Measurements from ENCODE around the gene ATP23.
A peak's percentile ranks its signal among the peaks of the same experiment; 100 is the strongest.

ATP23 gene, protein sequence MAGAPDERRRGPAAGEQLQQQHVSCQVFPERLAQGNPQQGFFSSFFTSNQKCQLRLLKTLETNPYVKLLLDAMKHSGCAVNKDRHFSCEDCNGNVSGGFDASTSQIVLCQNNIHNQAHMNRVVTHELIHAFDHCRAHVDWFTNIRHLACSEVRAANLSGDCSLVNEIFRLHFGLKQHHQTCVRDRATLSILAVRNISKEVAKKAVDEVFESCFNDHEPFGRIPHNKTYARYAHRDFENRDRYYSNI

GRCh38 chr12:57941165-57941894, at the start of gene ATP23:
Gene ATP23, plus strand, starts transcription at chr12:57941567. Its CDS starts 135 bp downstream, at chr12:57941702.
- FAIRE-seq: no peak

DNA sequence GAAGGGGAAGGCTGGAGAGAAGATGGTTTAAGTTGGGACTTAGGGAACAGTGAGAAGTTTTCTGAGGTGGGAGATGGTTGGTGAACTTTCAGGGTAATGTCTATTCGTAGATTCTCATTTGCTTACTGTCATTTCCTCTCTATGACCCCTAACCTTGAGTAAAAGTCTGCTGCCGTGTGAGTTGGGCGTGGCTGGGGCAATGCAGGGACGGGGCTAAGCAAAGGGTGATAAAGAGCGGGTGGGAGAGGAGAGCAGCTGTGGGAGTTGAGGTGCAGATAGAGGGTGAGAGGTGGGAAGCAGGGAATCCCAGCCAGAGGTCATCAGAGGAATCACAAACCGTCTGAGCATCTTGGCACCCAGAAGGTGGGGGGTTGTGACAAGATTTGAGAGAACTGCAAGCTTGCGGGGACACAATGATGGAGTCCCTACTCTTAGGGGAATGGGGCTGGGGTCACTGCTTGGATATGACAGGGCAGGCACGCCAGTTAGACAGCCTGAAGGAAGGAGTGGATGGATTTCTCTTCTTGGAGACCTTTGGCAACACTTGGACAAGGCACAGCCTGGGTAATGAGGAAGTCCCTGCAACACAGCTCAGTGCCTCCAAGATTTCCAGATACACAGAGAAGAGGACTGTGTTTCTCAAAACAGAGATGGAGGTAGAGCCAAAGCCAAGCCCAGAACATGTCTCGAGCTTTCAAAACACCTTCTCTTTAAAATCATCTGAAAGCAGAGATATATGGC, 49.0 kb upstream of the ATP23 start:
- no peak for FAIRE-seq

GRCh38 chr12:57893431-57894353, 47.7 kb upstream of the ATP23 start:
- no peak for FAIRE-seq

GRCh38 chr12:57894399-57895292, 46.7 kb upstream of the ATP23 start:
- FAIRE-seq: no peak

GRCh38 chr12:57895389-57896114, 45.8 kb upstream of the ATP23 start:
- FAIRE-seq: no peak

DNA sequence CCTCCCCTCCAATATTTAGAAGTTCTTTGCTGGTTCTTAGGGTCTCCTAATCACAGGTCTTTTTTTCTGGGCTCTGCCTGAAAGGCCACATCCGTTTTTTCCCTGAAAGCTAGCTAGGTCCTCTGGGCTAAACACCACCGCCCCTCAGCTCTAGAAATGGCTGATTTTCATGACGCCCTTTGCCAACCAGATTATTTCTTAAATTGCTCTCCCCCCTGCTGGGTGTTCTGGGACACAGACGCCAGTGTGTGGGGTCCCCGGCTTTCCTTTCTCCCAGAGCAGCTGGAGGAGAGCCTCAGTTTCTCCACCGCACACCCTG, 45.3 kb upstream of the ATP23 start:
- FAIRE-seq: no peak

GRCh38 chr12:57896434-57897201, 44.7 kb upstream of the ATP23 start:
- FAIRE-seq: no peak

DNA sequence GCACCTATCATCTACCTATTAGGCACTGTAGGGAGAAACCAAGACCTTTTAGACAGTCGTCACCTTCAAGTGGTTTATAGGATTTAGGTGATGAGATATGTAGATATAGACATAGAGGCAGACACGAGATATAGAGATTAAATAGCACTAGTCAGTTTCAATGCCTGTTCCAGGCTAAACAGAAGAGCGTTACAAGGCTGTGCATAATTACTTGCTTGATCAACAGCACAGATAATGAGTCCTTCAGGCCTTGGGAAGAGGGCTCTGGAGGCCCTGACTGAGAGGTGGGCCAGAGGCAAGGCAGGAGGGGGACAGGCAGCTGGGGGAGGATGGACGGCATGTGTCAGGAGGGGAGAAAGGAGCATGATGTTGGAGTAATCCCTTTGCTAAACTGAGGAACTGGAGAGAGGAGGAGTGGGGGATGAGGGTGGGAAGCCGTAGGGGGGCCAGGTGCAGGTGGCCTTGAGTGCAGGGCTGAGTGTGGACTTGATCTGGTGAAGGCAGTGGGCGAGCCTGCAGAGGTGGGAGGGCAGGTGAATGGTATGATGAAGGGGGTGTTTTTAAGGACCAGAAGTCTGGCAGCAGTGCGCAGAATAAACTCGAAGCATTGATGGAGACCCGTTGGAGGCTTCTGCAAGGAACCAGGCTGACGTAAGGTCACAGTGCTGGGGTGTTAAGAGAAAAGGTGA, 43.9 kb upstream of the ATP23 start:
- no peak for FAIRE-seq

- FAIRE-seq: no peak
Measured at GRCh38 chr12:57898308-57898970, 42.9 kb upstream of the ATP23 start.

DNA sequence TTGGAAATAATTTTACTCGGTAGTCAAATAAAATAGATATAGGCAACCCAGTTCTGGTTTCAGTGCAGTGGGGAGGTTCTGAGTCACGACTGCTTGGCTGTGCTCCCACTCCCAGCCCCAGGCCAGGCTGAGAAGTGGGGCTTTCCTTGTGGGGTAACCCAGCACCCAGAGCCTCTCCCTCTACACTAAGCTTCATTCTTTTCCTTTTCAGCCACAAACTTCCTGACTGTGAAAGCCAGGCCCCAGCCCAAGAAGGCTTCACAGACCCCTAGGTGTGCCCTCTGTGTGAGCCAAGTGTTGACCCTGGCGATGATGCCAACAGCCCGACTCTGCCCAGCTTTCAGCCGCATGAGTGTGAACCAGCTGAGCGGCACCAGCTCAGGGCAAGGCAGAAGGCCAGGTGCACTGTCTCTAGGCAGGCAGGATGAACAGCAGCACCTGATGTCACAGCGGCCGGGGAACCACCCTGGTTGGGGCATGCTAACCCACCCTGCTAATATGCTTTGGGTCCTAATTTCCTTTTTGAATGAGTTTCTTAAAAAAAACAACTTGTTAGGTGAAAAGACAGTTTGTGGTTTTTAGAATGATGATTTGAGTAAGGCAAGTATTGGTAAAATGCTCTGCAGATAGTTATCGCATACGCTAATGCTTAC, 42.2 kb upstream of the ATP23 start:
- FAIRE-seq: no peak

GRCh38 chr12:57902478-57902969, 38.8 kb upstream of the ATP23 start:
- FAIRE-seq: no peak

DNA sequence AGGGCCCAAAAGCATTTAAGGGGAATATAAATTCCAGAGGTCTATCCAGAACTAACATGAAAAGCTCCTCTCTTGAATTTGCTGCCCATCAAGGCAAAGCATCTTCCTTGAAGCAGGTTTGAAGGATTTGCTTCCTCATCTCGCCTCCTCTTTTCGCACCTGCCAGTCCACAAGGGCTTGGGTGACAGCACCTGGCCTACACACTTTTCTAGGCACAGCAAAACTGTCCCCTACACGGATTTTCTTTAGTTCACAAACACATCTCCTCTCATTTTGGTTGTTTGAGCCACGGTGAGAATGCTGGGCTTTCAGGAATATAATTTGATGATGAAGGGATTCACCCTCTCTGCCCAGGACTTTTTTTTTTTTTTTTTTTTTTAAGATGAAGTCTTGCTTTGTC, 36.9 kb upstream of the ATP23 start:
- no peak for FAIRE-seq

DNA sequence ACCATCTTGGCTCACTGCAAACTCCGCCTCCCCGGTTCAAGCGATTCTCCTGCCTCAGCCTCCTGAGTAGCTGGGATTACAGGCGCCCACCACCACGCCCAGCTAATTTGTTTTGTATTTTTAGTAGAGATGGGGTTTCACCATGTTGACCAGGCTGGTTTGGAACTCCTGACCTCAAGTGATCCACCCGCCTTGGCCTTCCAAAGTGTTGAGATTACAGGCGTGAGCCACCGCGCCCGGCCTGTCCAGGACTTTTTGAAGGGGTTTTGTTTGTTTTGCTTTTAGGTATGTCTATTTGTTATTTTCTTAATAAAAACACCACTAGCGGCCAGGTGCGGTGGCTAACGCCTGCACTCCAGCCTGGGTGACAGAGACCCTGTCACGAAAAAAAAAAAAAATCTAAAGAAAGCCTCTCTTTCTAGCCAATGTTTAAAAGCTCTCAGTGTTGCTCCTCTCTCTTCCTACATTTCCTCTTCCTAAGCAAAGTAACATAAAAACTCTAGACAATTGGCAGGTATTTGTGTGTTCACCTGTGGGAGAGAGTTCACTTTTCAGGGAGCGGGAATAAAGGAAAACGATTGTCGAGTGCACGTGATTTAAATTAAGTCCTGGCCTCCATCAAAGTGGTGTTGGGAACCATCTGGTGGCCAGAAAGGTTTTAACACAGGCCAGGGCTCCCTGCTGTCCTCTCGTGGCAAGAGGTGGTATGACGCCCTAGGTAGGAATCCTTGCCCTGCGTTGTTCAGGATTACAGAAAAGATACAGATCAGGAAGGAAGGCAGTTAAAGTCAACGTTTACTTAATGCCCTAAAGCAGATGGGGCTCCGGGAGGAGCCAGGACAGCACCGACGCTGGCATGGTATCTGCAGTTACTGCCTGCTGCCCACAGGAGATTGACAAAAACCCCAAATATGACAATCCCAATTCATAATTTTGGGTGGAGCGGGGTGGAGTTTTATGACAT, 36.2 kb upstream of the ATP23 start:
- peak; percentile 85 for FAIRE-seq

DNA sequence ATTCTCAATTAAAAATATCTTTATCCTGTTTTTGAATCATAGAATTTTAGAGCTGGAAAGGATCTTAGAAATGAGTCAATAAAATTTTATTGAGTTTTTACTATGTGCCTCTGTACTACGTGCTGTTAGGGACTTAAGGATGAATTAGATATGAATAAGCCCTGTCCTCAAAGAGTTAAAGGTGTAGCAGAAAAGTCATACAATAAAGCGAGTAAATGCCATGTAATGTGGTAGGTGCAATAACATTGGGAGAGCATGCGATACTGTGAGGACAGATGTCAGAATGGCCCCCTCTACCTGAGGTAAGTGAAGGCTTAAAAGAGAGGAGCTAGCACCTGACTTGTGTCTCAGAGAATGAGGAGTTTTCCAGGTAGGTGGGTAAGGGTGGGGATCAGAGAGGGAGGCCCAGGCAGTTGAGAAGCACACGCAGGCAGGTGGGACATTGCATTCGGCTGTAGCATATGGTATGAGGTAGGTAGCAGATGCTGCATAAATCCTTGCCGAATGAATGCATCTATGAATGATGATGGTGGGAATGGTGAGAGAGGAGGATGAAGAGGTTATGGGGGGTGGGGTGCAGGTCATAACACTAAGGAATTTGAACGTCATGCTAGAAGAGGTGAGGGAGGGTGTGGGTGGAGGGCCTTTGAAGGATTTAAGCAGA, 35.4 kb upstream of the ATP23 start:
- no peak for FAIRE-seq

- no peak for FAIRE-seq
Measured at GRCh38 chr12:57906821-57907220, 34.5 kb upstream of the ATP23 start.

- no peak for FAIRE-seq
Measured at GRCh38 chr12:57907281-57907680, 34.1 kb upstream of the ATP23 start.

Measured in colon (tissue), 2 donors.